ENCODE data around the gene PLLP. TPM values are rescaled to one million over a fixed set of nuclear protein-coding genes. Genes with fewer than 3 reads are reported as not detected.

Gene PLLP
- total and polyA plus RNA-seq, 10 of the 15 experiments (the other 5 are each of a cell fraction or from before 2014, with no cell fraction given) = 0.21 to 5.8 (median 0.67) TPM

DNA sequence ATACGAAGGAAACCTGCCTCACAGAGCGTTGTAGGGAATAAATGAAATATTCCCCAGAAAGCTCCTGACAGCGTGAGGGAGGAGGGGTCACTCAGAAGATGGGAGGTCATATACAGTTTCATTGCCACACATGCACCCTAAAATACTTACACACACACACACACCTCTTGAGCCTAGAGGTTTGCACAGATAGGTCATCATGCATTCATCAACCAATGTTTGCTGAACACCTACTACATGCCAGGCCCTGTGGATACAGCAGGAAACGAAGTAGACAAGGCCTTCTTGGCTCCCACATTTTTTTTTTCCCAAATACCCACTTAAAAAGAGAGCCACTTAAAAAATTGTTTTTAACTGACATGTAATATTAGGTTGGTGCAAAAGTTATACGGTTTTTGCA, 907 bp upstream of the PLLP start:
- Histone ChIP-seq H3K36me3 (ENCODE audit: control insufficient read depth in 2 of 2, insufficient read depth in 2 of 2, low read length in 1 of 2) (no peaks in the 10 kb centered on the region), H3K27me3 (replicated peaks in 1 of 2; ENCODE audit: control insufficient read depth in 2 of 2, insufficient read depth in 2 of 2, low read length in 1 of 2) (peaks cover 2 to 8% of the 10 kb centered on the region in 2 experiments; a peak in 2 of 4 replicates), H3K9me3 (replicated peaks; ENCODE audit: control insufficient read depth, insufficient read depth, low read length) (no peaks in the 10 kb centered on the region), H3K4me1 (ENCODE audit: control insufficient read depth, insufficient read depth, low read length) (peaks cover 18% of the 10 kb centered on the region), H3K4me3 (no peak overlapping the region), H3K9ac (ENCODE audit: control insufficient read depth, insufficient read depth, low read length) (no peak overlapping the region), H4K20me1 (ENCODE audit: control insufficient read depth, insufficient read depth) (no peaks in the 10 kb centered on the region), H3K4me2 (ENCODE audit: control insufficient read depth, insufficient read depth) (peak overlapping the region; percentile 80), H2AFZ (ENCODE audit: control insufficient read depth, low read depth, low read length) (no peak overlapping the region), H3K79me2 (ENCODE audit: control insufficient read depth, insufficient read depth, low read length) (no peaks in the 10 kb centered on the region), H3K27ac (ENCODE audit: control insufficient read depth, insufficient read depth) (no peak overlapping the region)
- BruUV-seq (replicated peaks) = no TSS peak
- no peak for TF ChIP-seq DPF2 (IDR thresholded peaks at IDR 0.05)
- no peak for TF ChIP-seq ZNF622 (IDR thresholded peaks at IDR 0.05)
- TF ChIP-seq SMARCA5 (IDR thresholded peaks at IDR 0.05) = no peak
- ChIA-PET SMC1A (ENCODE audit: uncharacterized antibody, unreplicated experiment) (no interaction called here), POLR2A (interaction anchor here (1.1 kb wide), 1 partner anchor 20 kb away, joined by 3 read pairs; no protein-coding TSS in a partner anchor), CTCF (interaction anchor here (1.0 kb wide), 1 partner anchor 95 kb away, joined by 3 read pairs; no protein-coding TSS in a partner anchor), RAD21 (ENCODE audit: unreplicated experiment) (no interaction called here)
- FAIRE-seq (no peak), DNase-seq (ENCODE audit: low read depth, low spot score) (no peak), ATAC-seq (no peak)
- 65% methylated on average over 5 of the region's 5 CpGs for WGBS (ENCODE audit: insufficient coverage, insufficient replicate concordance, low lambda C conversion rate, missing lambda C conversion rate)
- in situ Hi-C loops (cut with MboI) = no loop called here
- intact Hi-C loops (cut with micrococcal nuclease; ENCODE audit: unreplicated experiment) = loop anchor here (2.0 kb wide), 1 partner anchor 41 kb away; the partner anchor contains the start of gene ARL2BP

DNA sequence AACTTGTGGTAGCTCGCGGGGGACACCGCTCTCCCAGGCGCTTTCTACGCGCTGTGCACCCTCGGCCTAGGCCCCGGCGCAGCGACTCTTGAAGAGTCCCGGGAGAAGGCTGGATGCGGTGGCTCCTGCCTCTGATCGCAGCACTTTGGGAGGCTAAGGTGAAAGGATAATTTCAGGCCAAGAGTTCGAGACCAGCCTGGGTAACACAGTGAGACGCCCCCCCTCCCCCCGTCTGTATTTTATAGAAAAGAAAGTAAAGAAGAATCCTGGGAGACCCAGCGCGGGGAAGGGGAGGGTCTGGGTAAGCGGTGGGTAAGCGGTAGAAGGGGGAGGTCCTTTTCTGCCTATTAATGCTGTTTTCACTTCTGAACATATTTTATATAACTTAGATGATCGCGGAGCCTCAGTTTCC, 486 bp upstream of the PLLP start:
- no peaks in the 10 kb centered on the region for H3K9me3 ChIP-seq (replicated peaks; ENCODE audit: control insufficient read depth, insufficient read depth, low read length)
- peak overlapping the region; percentile 80 for H3K4me2 ChIP-seq (ENCODE audit: control insufficient read depth, insufficient read depth)
- POLR2A ChIA-PET = interaction anchor here (1.1 kb wide), 1 partner anchor 20 kb away, joined by 3 read pairs; no protein-coding TSS in a partner anchor
- H3K79me2 ChIP-seq (ENCODE audit: control insufficient read depth, insufficient read depth, low read length) = no peaks in the 10 kb centered on the region
- CTCF ChIA-PET = no interaction called here
- H4K20me1 ChIP-seq (ENCODE audit: control insufficient read depth, insufficient read depth) = no peaks in the 10 kb centered on the region
- H3K9ac ChIP-seq (ENCODE audit: control insufficient read depth, insufficient read depth, low read length) = no peak overlapping the region
- peaks cover 2 to 8% of the 10 kb centered on the region in 2 experiments; a peak in 2 of 4 replicates for H3K27me3 ChIP-seq (replicated peaks in 1 of 2; ENCODE audit: control insufficient read depth in 2 of 2, insufficient read depth in 2 of 2, low read length in 1 of 2)
- no TSS peak for BruUV-seq (replicated peaks)
- H3K27ac ChIP-seq (ENCODE audit: control insufficient read depth, insufficient read depth) = no peak overlapping the region
- 8% methylated on average over 22 of the region's 22 CpGs for WGBS (ENCODE audit: insufficient coverage, insufficient replicate concordance, low lambda C conversion rate, missing lambda C conversion rate)
- peaks cover 15% of the 10 kb centered on the region for H3K4me1 ChIP-seq (ENCODE audit: control insufficient read depth, insufficient read depth, low read length)
- intact Hi-C loops (cut with micrococcal nuclease; ENCODE audit: unreplicated experiment) = loop anchor here (2.0 kb wide), 1 partner anchor 40 kb away; the partner anchor contains the start of gene ARL2BP
- SMC1A ChIA-PET (ENCODE audit: uncharacterized antibody, unreplicated experiment) = interaction anchor here (0.6 kb wide), 1 partner anchor 107 kb away, joined by 3 read pairs; no protein-coding TSS in a partner anchor
- in situ Hi-C loops (cut with MboI) = no loop called here
- DNase-seq (ENCODE audit: low read depth, low spot score) (no peak), ATAC-seq (no peak), FAIRE-seq (no peak)
- peak overlapping the region; percentile 82 for H3K4me3 ChIP-seq
- no peaks in the 10 kb centered on the region for H3K36me3 ChIP-seq (ENCODE audit: control insufficient read depth in 2 of 2, insufficient read depth in 2 of 2, low read length in 1 of 2)
- H2AFZ ChIP-seq (ENCODE audit: control insufficient read depth, low read depth, low read length) = peak overlapping the region; percentile 53
- RAD21 ChIA-PET (ENCODE audit: unreplicated experiment) = no interaction called here
- TF ChIP-seq STAT1 (conservative IDR thresholded peaks at IDR 0.05) (no peak), NR2C2 (IDR thresholded peaks at IDR 0.05; ENCODE audit: borderline replicate concordance, control insufficient read depth, insufficient read length, low read depth) (no peak), ZNF217 (IDR thresholded peaks at IDR 0.05) (peak; percentile 30; the same call in 1 of the 2 replicates), RELA (IDR thresholded peaks at IDR 0.05; ENCODE audit: borderline replicate concordance, partially characterized antibody) (peak; percentile 21), POLR2AphosphoS2 (IDR thresholded peaks at IDR 0.05; ENCODE audit: low read depth, low read length) (no peak), BRCA1 (IDR thresholded peaks at IDR 0.05; ENCODE audit: low read depth, low read length) (no peak), RUNX3 (IDR thresholded peaks at IDR 0.05; ENCODE audit: low read length) (peak; percentile 40; the same call in 1 of the 2 replicates), ZSCAN29 (IDR thresholded peaks at IDR 0.05) (no peak), NR2C1 (IDR thresholded peaks at IDR 0.05) (no peak), CHD4 (IDR thresholded peaks at IDR 0.05) (no peak)
- TF ChIP-seq, protein P1, sequence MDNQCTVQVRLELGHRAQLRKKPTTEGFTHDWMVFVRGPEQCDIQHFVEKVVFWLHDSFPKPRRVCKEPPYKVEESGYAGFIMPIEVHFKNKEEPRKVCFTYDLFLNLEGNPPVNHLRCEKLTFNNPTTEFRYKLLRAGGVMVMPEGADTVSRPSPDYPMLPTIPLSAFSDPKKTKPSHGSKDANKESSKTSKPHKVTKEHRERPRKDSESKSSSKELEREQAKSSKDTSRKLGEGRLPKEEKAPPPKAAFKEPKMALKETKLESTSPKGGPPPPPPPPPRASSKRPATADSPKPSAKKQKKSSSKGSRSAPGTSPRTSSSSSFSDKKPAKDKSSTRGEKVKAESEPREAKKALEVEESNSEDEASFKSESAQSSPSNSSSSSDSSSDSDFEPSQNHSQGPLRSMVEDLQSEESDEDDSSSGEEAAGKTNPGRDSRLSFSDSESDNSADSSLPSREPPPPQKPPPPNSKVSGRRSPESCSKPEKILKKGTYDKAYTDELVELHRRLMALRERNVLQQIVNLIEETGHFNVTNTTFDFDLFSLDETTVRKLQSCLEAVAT (IDR thresholded peaks at IDR 0.05) = 0 out of 2 replicates have a peak, but pooled peaks have one; percentile 16
- TF ChIP-seq, protein P2, sequence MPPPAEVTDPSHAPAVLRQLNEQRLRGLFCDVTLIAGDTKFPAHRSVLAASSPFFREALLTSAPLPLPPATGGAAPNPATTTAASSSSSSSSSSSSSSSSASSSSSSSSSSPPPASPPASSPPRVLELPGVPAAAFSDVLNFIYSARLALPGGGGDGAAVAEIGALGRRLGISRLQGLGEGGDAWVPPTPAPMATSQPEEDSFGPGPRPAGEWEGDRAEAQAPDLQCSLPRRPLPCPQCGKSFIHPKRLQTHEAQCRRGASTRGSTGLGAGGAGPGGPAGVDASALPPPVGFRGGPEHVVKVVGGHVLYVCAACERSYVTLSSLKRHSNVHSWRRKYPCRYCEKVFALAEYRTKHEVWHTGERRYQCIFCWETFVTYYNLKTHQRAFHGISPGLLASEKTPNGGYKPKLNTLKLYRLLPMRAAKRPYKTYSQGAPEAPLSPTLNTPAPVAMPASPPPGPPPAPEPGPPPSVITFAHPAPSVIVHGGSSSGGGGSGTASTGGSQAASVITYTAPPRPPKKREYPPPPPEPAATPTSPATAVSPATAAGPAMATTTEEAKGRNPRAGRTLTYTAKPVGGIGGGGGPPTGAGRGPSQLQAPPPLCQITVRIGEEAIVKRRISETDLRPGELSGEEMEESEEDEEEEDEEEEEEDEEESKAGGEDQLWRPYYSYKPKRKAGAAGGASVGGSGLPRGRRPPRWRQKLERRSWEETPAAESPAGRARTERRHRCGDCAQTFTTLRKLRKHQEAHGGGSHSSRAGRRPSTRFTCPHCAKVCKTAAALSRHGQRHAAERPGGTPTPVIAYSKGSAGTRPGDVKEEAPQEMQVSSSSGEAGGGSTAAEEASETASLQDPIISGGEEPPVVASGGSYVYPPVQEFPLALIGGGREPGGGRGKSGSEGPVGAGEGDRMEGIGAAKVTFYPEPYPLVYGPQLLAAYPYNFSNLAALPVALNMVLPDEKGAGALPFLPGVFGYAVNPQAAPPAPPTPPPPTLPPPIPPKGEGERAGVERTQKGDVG (CRISPR knock-in tag; IDR thresholded peaks at IDR 0.05) = no peak
